Measurements from ENCODE around the gene RBM15. TPM values are rescaled to one million over a fixed set of nuclear protein-coding genes. Genes with fewer than 3 reads are reported as not detected.

RBM15 gene
- total and polyA plus RNA-seq, 2 of the 13 experiments (the other 11 are each of a cell fraction or from before 2014, with no cell fraction given) = 13.5 to 36.4 TPM

GRCh38 chr1:110338886-110339406 is at the start of gene RBM15 (continued):
- TF ChIP-seq SP1 (IDR thresholded peaks at IDR 0.05) (peak; percentile 87), SP1 (CRISPR knock-in tag; IDR thresholded peaks at IDR 0.05) (peak; percentile 30; the same call in 1 of the 2 replicates), ZNF207 (IDR thresholded peaks at IDR 0.05; ENCODE audit: borderline replicate concordance) (peak; percentile 99; the same call in 1 of the 2 replicates), SRSF1 (optimal IDR thresholded peaks at IDR 0.05; ENCODE audit: low read depth, low read length) (peak; percentile 1), POGZ (CRISPR knock-in tag; IDR thresholded peaks at IDR 0.05) (peak; percentile 40; the same call in 1 of the 2 replicates), LCORL (IDR thresholded peaks at IDR 0.05) (peak; percentile 85), LCORL (CRISPR knock-in tag; IDR thresholded peaks at IDR 0.05) (no peak), SRSF4 (IDR thresholded peaks at IDR 0.05; ENCODE audit: low read depth, low read length, poor library complexity, severe bottlenecking) (no peak), ZNF546 (CRISPR knock-in tag; conservative IDR thresholded peaks at IDR 0.05) (peak; percentile 24; the same call in 1 of the 2 replicates), PBX2 (CRISPR knock-in tag; IDR thresholded peaks at IDR 0.05) (peak; percentile 92), ZNF331 (CRISPR knock-in tag; IDR thresholded peaks at IDR 0.05) (no peak), NCOR1 (IDR thresholded peaks at IDR 0.05; ENCODE audit: borderline replicate concordance, low read length) (peak; percentile 53; the same call in 1 of the 2 replicates), ZSCAN12 (CRISPR knock-in tag; IDR thresholded peaks at IDR 0.05) (no peak), TOPORS (CRISPR knock-in tag; IDR thresholded peaks at IDR 0.05) (peak; percentile 30; the same call in 1 of the 2 replicates), HOMEZ (CRISPR knock-in tag; IDR thresholded peaks at IDR 0.05; ENCODE audit: low read depth) (peak; percentile 19; the same call in 1 of the 2 replicates), ZNF451 (CRISPR knock-in tag; IDR thresholded peaks at IDR 0.05) (no peak), BATF2 (CRISPR knock-in tag; IDR thresholded peaks at IDR 0.05) (no peak), TBX3 (IDR thresholded peaks at IDR 0.05; ENCODE audit: borderline replicate concordance) (peak; percentile 61; the same call in 1 of the 2 replicates), MNT (IDR thresholded peaks at IDR 0.05) (0 out of 2 replicates have a peak, but pooled peaks have one; percentile 54), PATZ1 (CRISPR knock-in tag; IDR thresholded peaks at IDR 0.05) (no peak), CREB1 (IDR thresholded peaks at IDR 0.05) (no peak; the same call in 1 of the 2 replicates), CREB1 (CRISPR knock-in tag; IDR thresholded peaks at IDR 0.05) (peak; percentile 92; the same call in 1 of the 2 replicates), FIP1L1 (IDR thresholded peaks at IDR 0.05; ENCODE audit: borderline replicate concordance, insufficient read depth, low read depth, low read length) (no peak), TOE1 (CRISPR knock-in tag; IDR thresholded peaks at IDR 0.05) (no peak), ZNF567 (CRISPR knock-in tag; IDR thresholded peaks at IDR 0.05; ENCODE audit: borderline replicate concordance) (no peak), ZNF264 (CRISPR knock-in tag; IDR thresholded peaks at IDR 0.05) (no peak)

All from HepG2 (cell line).